HG02642 (cell line): ENCODE measurements around the gene RCVRN.
"Not testable (repeated sequence)": the region's sequence is repeated elsewhere in the genome, so short reads cannot be mapped to it uniquely, and the experiment has no call there.

Source experiments
- ATAC-seq: cut with Tn5 transposase; IDR thresholded peaks from one replicate; pipeline ENCODE4 v1.9.1; 2021; ENCODE audit warnings: mild to moderate bottlenecking; ENCODE audit not compliant: unreplicated experiment, poor library complexity

RCVRN gene

GRCh38 chr17:9922012-9922848 lies 17.2 kb upstream of the RCVRN start:
- ATAC-seq, result no peak

DNA sequence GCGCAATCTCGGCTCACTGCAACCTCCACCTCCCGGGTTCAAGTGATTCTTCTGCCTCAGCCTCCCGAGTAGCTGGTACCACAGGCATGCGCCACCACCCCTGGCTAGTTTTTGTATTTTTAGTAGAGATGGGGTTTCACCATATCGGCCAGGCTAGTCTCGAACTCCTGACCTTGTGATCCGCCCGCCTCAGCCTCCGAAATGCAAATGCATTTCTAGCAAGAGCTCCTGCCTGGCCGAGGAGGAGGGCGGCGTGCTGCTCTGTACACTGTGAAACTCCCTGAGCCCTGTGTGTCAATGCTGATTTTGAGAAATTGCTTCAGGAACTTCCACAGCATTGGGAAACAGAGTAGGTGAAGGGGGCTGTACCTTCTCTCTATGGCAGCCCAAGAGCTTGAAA lies 16.1 kb upstream of the RCVRN start:
- ATAC-seq, result not testable (repeated sequence)

DNA sequence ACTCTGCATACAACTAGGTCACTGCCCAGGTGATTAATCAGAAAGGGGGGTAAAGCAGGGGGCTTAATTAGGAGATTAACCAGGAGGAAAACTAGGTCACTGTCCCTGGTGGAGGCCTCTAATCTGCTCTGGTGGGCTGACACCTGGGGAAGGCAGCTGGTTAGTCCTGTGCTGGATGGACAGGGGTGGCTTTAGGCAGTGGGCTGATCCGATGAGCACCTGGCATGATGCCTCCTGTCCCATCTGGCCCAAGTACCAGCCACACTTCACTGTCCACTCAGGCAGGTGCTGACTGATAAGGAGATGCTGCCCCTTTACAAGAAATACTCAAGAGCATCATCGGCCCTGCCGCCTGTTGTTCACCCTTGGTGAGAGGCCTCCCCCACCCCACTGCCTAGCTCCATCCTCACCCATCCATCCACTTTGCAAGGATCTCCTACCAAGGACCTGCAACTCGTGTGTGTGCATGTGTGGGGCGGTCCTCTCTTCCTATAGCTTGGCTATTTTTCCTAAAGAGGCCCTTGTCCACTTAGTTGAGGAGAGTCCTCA lies 13.8 kb upstream of the RCVRN start:
- no peak for ATAC-seq

- ATAC-seq, result no peak
Observed at GRCh38 chr17:9918352-9918751, 13.3 kb upstream of the RCVRN start.

- no peak for ATAC-seq
Observed at GRCh38 chr17:9917801-9918200, 12.7 kb upstream of the RCVRN start.

DNA sequence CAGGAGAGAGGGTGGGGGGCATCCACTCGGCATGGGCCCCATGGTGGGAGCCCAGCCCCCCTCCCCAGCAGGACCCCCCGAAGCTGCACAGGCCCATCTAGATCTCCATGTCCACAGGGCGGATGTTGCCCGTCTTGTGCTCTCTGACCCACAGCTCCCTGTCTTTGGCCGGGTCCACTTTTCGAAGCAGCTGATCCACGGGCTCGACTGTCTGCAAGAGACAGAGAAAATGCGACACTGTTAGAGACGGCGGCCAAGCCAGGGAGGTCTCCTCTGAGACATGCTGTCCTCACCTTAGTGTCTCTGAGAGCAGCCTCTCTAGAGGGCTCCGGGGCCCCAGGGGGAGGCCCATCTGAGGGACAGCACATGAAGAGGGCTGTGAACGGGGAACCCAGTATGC lies 12.1 kb upstream of the RCVRN start:
- ATAC-seq, result no peak

DNA sequence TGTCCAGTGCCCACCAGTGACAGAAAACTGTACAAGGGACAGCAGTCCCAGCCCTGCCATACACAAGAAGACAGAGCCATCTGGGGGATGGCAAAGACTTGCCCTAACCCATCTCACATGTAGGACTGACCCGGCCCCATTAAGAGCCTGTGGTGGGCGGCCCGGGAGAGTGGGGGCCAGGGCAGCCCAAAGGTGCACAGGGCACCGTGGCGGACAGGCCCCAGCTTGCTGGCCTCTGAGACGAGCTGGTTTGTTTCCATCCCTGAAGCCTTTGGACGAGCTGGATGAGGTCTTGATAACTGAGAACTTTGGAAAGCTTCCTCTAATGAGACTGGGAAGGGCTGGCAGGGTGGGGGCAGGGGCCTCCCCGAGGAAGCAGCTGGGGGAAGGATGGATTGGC lies 11.0 kb upstream of the RCVRN start:
- no peak for ATAC-seq

DNA sequence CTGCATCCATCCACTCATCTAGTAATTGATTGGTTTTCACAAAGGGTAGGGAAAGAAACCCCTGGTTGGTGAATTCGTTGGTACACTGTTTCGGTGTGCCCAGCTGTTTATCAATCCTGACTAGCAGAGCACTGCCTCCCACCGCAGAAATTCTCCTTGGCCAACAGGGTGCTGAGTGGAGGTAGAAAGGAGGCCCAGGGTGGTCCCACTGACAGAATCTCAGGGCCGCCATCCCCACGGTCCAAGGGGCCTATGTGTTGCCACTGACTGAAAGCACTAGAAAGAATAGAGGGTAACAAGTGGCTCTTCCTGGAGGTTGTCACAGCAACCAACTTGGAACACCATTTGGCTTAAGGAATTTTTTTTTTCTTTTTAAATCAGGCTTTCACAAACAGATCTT lies 8.4 kb upstream of the RCVRN start:
- no peak for ATAC-seq

GRCh38 chr17:9912121-9913099 lies 7.3 kb upstream of the RCVRN start:
- ATAC-seq, result no peak

- no peak for ATAC-seq
Observed at GRCh38 chr17:9911089-9911488, 6.0 kb upstream of the RCVRN start.

DNA sequence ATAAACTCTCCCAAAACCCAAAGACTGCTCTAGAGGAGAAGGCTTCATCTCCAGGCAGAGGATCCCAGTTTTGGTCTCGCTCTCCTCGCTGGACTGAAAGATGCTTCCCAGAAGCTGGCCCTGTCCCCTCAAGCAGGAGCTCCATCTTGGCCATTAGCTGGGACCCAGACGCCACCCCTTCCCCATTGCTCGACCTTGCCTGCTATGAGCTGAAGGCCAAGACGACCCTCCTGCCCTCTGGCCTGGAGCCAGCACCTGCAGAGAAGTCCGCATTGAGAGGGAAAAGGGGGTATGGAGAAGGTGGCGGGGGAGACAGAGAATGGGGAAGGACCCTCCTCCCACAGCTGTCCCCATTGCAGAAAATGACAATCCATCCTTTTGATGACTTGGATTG lies 3.6 kb upstream of the RCVRN start:
- no peak for ATAC-seq

GRCh38 chr17:9907883-9908648 lies 3.0 kb upstream of the RCVRN start:
- ATAC-seq, result no peak

DNA sequence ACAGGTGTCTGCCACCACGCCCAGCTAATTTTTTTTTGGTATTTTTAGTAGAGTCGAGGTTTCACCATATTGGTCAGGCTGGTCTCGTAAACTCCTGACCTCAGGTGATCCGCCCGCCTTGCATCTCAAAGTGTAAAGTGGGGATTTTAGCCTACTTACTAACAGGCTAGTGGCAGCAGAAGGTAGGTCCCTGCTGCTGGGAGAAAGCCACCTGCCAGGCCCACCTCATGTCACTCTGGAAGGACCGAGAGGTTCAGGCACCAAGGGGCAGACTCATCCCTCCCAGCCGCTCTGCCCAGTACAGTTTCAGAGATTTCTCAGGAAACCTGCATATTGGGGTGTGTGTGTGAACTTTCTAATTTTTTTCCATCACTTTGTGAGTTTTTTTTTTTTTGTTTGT lies 2.1 kb upstream of the RCVRN start:
- no peak for ATAC-seq

DNA sequence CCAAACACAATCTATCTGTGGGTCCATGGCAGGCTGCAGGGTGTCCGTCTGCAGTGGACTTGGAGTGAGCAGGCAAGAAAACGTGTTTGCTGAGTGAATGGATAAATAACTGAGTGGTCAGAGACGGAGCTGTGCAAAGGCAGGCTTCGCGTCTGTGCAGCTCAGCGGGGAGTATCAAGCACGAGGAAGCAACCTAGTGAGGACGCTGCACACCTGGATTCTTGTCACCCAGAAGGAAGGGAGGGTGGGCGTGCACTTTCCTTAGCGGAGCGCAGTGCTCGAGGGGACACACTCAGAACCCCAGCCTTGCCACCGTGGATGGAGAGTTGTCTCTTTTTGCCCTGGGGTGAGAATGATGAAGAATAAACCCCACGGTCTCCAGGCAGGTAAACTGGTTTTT lies 1.5 kb upstream of the RCVRN start:
- ATAC-seq, result no peak

- no peak for ATAC-seq
Observed at GRCh38 chr17:9905902-9906301, 831 bp upstream of the RCVRN start.

- no peak for ATAC-seq
Observed at GRCh38 chr17:9904277-9905077, 594 bp downstream of the RCVRN start.

DNA sequence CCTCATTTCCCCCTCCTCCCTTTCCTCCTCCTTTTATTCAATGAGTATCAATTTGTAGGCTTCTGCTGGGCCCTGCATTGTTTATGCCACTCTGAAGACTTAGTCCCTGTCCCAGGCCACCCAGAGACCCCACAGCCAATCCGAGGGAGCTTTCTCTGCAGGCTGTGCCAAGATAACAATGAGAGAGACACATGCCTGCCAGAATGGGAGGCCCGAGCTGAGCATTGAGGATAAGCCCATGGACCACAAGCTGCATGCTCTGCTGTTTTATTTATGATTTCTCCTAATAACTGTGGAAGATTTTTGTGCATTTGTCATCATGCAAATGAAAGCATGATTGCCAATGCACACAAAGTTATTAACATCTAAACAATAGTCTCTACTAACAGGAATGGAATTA lies 3.0 kb downstream of the RCVRN start:
- no peak for ATAC-seq

GRCh38 chr17:9900784-9901183 lies 4.3 kb downstream of the RCVRN start:
- ATAC-seq, result no peak

DNA sequence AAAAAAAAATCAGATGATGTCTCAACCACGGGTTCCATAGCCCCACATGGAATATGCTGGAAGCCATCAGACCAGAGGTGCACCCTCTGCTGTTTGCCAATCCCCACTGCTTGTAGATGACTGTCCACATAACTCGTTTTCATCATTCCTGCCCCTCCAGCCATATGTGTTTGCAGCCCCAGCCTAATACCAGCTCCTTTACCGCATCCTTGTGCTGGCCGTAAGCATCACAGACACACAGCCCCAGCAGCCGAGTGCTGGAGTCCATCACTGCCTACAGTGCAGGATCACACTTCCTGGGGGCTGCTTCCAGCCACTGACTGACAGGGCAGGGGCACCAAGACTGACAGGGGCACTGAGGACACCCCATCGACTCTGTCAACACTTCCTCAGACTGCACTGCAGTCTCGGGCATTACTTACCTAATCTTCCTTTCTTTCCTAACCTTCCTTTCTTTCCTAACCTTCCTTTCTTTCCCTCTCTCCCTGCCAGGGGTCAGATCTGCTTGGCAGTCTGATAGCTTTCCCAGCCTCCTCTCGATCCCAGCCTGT lies 5.0 kb downstream of the RCVRN start:
- ATAC-seq, result no peak
